GM23248 (cell line): Measurements from ENCODE around the gene ADCY1. TPM values are rescaled to one million over a fixed set of nuclear protein-coding genes. Genes with fewer than 3 reads are reported as not detected.

Experiments
- DNase-seq: peaks from one replicate; pipeline ENCODE4 v3.0.0-alpha.2; 2015
- H2AFZ ChIP-seq: fragments of 200-600 bp; sonication (generic); 2 replicates; pipeline ENCODE4 v1.6.1; 2016; ENCODE audit warnings: antibody characterized with exemption
- H3F3A ChIP-seq: fragments of 200-600 bp; sonication (generic); 2 replicates; pipeline ENCODE4 v1.6.1; 2016; ENCODE audit warnings: mild to moderate bottlenecking, antibody characterized with exemption, mixed run types; ENCODE audit not compliant: insufficient read depth
- H3K27ac ChIP-seq: fragments of 200-600 bp; sonication (generic); 2 replicates; pipeline ENCODE4 v1.5.1; 2016; ENCODE audit warnings: mild to moderate bottlenecking
- H3K27me3 ChIP-seq: fragments of 200-600 bp; sonication (generic); replicated peaks from 2 replicates; pipeline ENCODE4 v1.6.1; 2016; ENCODE audit warnings: mild to moderate bottlenecking; ENCODE audit not compliant: insufficient read depth
- H3K36me3 ChIP-seq: fragments of 200-600 bp; sonication (generic); 2 replicates; pipeline ENCODE4 v1.6.1; 2016; ENCODE audit warnings: low read depth, mild to moderate bottlenecking
- H3K4me1 ChIP-seq: fragments of 200-600 bp; sonication (generic); 2 replicates; pipeline ENCODE4 v1.6.1; 2016; ENCODE audit warnings: mild to moderate bottlenecking; ENCODE audit not compliant: insufficient read depth
- H3K4me2 ChIP-seq: fragments of 200-600 bp; sonication (generic); one replicate; pipeline ENCODE4 v1.6.1; 2016; ENCODE audit warnings: mild to moderate bottlenecking; ENCODE audit not compliant: unreplicated experiment
- H3K4me3 ChIP-seq: fragments of 200-600 bp; sonication (generic); 2 replicates; pipeline ENCODE4 v1.5.1; 2016; ENCODE audit warnings: mild to moderate bottlenecking
- H3K79me2 ChIP-seq: fragments of 200-600 bp; sonication (generic); 2 replicates; pipeline ENCODE4 v1.6.1; 2016; ENCODE audit warnings: mild to moderate bottlenecking; ENCODE audit not compliant: insufficient read depth
- H3K9ac ChIP-seq: fragments of 200-600 bp; sonication (generic); 2 replicates; pipeline ENCODE4 v1.6.1; 2016; ENCODE audit warnings: mild to moderate bottlenecking
- H3K9me2 ChIP-seq: fragments of 200-600 bp; sonication (generic); 2 replicates; pipeline ENCODE4 v1.6.1; 2016; ENCODE audit warnings: mixed run types, mild to moderate bottlenecking, moderate library complexity; ENCODE audit not compliant: insufficient read depth
- H3K9me3 ChIP-seq: fragments of 200-600 bp; sonication (generic); one replicate; pipeline ENCODE4 v1.6.1; 2017; ENCODE audit warnings: low read depth
- H4K20me1 ChIP-seq: fragments of 200-600 bp; sonication (generic); 2 replicates; pipeline ENCODE4 v1.6.0; 2016; ENCODE audit not compliant: insufficient read depth
- EZH2 ChIP-seq: fragments of 200-600 bp; sonication (generic); IDR thresholded peaks from 2 replicates; pipeline ENCODE4 v1.6.1; 2018; ENCODE audit warnings: antibody characterized with exemption, mild to moderate bottlenecking; ENCODE audit not compliant: insufficient read depth, poor library complexity, severe bottlenecking
- EZH2phosphoT487 ChIP-seq: fragments of 200-600 bp; sonication (generic); IDR thresholded peaks from 2 replicates; pipeline ENCODE4 v1.6.1; 2018; ENCODE audit warnings: antibody characterized with exemption, moderate library complexity, mild to moderate bottlenecking, low read depth; ENCODE audit not compliant: insufficient read depth
- WGBS, 2 experiments: methylation state at CpG; one replicate each; pipeline ENCODE4 v1.1.6; 2015 to 2017; ENCODE audit warnings: low lambda C conversion rate in 2 of 2, low coverage in 1 of 2; ENCODE audit errors: missing lambda C conversion rate in 2 of 2; 5-methylcytosine and 5-hydroxymethylcytosine counted together
- in situ Hi-C: fragments of 300-500 bp; cut with MboI; formaldehyde crosslinking; loops from 2 replicates; pipeline ENCODE4 v1.15.0; 2020
- polyA plus RNA-seq: library from polyadenylated mRNA; unstranded; fragments of >200 nt; fragmentation: Nextera tagmentation; extraction: Ambion mirVana; gene quantifications from 2 replicates; pipeline ENCODE4 v1.2.1, GENCODE V29; 2016
- total RNA-seq: library from RNA; depleted of rRNA; stranded (reverse); fragments of >200 nt; shearing (Covaris generic); gene quantifications from 2 replicates; pipeline ENCODE4 v1.2.3, GENCODE V29; 2014

Gene ADCY1
- total and polyA plus RNA-seq, 2 experiments from 2014 or later, result 0.11 TPM; not detected in 1

GRCh38 chr7:45569290-45569685, 4.9 kb upstream of the ADCY1 start:
- no peak for TF ChIP-seq EZH2phosphoT487
- no peak for TF ChIP-seq EZH2
- no peaks in the 10 kb centered on the region for H3F3A ChIP-seq
- in situ Hi-C loops, result no loop called here

GRCh38 chr7:45570797-45571196, 3.4 kb upstream of the ADCY1 start:
- Histone ChIP-seq H3K9me2 (no peaks in the 10 kb centered on the region), H3K4me2 (no peak overlapping the region), H4K20me1 (no peaks in the 10 kb centered on the region), H3K4me1 (no peaks in the 10 kb centered on the region), H3K9me3 (no peaks in the 10 kb centered on the region), H2AFZ (no peak overlapping the region), H3F3A (no peaks in the 10 kb centered on the region), H3K27me3 (peaks cover 35% of the 10 kb centered on the region), H3K9ac (no peak overlapping the region), H3K4me3 (no peak overlapping the region), H3K36me3 (no peaks in the 10 kb centered on the region), H3K79me2 (no peaks in the 10 kb centered on the region), H3K27ac (no peak overlapping the region)
- WGBS, 2 experiments, result 61% methylated on average over 9 of the region's 9 CpGs
- DNase-seq, result no peak
- in situ Hi-C loops, result no loop called here
- TF ChIP-seq EZH2phosphoT487 (no peak), EZH2 (no peak)

More at GRCh38 chr7:45569290-45569685, 4.9 kb upstream of the ADCY1 start:
- no peaks in the 10 kb centered on the region for H3K4me1 ChIP-seq
- H3K79me2 ChIP-seq, result no peaks in the 10 kb centered on the region
- WGBS, 2 experiments, result 53 to 60% methylated on average over 1 of the region's 1 CpG
- H3K9me3 ChIP-seq, result no peaks in the 10 kb centered on the region
- no peak overlapping the region for H3K4me2 ChIP-seq
- no peaks in the 10 kb centered on the region for H4K20me1 ChIP-seq
- no peak overlapping the region for H3K4me3 ChIP-seq
- H3K27me3 ChIP-seq, result peaks cover 30% of the 10 kb centered on the region
- no peak overlapping the region for H3K27ac ChIP-seq
- no peaks in the 10 kb centered on the region for H3K9me2 ChIP-seq
- no peak overlapping the region for H3K9ac ChIP-seq
- no peak overlapping the region for H2AFZ ChIP-seq
- no peak for DNase-seq
- H3K36me3 ChIP-seq, result no peaks in the 10 kb centered on the region

GRCh38 chr7:45573204-45573603, 964 bp upstream of the ADCY1 start:
- no peak overlapping the region for H3K4me3 ChIP-seq
- no peaks in the 10 kb centered on the region for H3K36me3 ChIP-seq
- H3K79me2 ChIP-seq, result no peaks in the 10 kb centered on the region
- peaks cover 48% of the 10 kb centered on the region for H3K27me3 ChIP-seq
- H3F3A ChIP-seq, result no peaks in the 10 kb centered on the region
- no peaks in the 10 kb centered on the region for H3K4me1 ChIP-seq
- no peak overlapping the region for H3K4me2 ChIP-seq
- TF ChIP-seq EZH2phosphoT487 (no peak), EZH2 (no peak)
- no peak overlapping the region for H3K9ac ChIP-seq
- no peaks in the 10 kb centered on the region for H4K20me1 ChIP-seq
- no peak for DNase-seq
- H3K9me3 ChIP-seq, result no peaks in the 10 kb centered on the region
- WGBS, 2 experiments, result 62 to 68% methylated on average over 11 of the region's 11 CpGs
- H3K9me2 ChIP-seq, result no peaks in the 10 kb centered on the region
- no peak overlapping the region for H3K27ac ChIP-seq
- H2AFZ ChIP-seq, result no peak overlapping the region
- in situ Hi-C loops, result no loop called here

GRCh38 chr7:45574416-45574668, 174 bp downstream of the ADCY1 start:
- TF ChIP-seq EZH2 (no peak), EZH2phosphoT487 (no peak)
- Histone ChIP-seq H4K20me1 (no peaks in the 10 kb centered on the region), H3K27ac (no peak overlapping the region), H2AFZ (no peak overlapping the region), H3K9ac (no peak overlapping the region), H3K4me1 (no peaks in the 10 kb centered on the region), H3K36me3 (no peaks in the 10 kb centered on the region), H3K9me3 (no peaks in the 10 kb centered on the region), H3K4me3 (no peak overlapping the region), H3K4me2 (no peak overlapping the region), H3K27me3 (peaks cover 48% of the 10 kb centered on the region), H3K9me2 (no peaks in the 10 kb centered on the region), H3K79me2 (no peaks in the 10 kb centered on the region), H3F3A (no peaks in the 10 kb centered on the region)
- WGBS, 2 experiments, result 0 to 2% methylated on average over 10 to 22 of the region's 60 CpGs
- no peak for DNase-seq
- in situ Hi-C loops, result no loop called here
